HG03571 (cell line): ENCODE data around the gene CDH9.

Experiments
- ATAC-seq: cut with Tn5 transposase; IDR thresholded peaks from one replicate; pipeline ENCODE4 v1.9.1; 2021; ENCODE audit not compliant: unreplicated experiment

CDH9 gene

DNA sequence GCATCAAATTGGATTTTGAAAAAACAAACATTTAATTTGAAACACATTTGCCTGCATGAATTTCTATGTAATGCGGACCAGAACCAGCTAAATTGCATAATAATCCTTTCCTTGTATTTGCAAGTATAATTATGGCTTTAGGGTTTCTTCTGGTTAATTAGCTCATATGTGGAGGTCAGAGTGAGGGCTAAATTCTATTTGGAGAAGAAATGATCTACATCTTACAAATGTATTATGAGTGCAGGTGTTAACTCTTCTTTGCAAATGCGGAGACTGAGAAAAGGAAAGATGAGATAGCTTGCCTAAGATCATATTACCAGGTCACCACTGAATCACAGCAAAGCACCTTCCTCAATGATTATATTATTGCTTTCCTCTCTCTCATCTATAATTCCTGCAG, 194.7 kb downstream of the CDH9 start:
- no peak for ATAC-seq

DNA sequence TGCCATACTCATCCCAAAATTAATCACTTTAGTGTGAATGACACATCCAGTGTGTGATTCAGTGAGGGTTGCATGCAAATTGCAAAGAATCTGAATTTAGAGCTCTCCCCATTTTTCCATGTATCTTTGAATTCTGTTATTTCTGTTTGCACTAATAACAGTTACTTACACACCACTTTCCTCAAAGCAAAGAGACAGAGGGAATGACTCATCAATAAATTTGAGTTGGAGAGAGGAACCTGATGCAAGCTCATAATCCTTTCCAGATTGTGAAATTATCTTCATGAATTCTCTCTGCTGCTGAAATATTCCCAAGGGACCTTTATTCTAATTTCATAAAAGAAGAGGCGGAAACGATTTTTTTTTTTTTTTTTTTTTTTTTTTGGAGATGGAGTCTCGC, 204.8 kb downstream of the CDH9 start:
- ATAC-seq, result no peak
